Measurements from ENCODE around the gene KLHL22.

The KLHL22 gene

GRCh38 chr22:20442485-20443284, 52.9 kb downstream of the KLHL22 start:
- DNase-seq, result no peak

GRCh38 chr22:20441631-20442484, 53.7 kb downstream of the KLHL22 start:
- DNase-seq, result no peak

GRCh38 chr22:20440637-20441591, 54.7 kb downstream of the KLHL22 start:
- peak in 1 of 2 experiments; percentile 39 for DNase-seq

- no peak for DNase-seq
Observed at GRCh38 chr22:20439928-20440575, 55.5 kb downstream of the KLHL22 start.

- no peak for DNase-seq
Observed at GRCh38 chr22:20439556-20439927, 56.1 kb downstream of the KLHL22 start.

- DNase-seq, result no peak
Observed at GRCh38 chr22:20438678-20439492, 56.7 kb downstream of the KLHL22 start.

GRCh38 chr22:20438427-20438677, 57.2 kb downstream of the KLHL22 start:
- no peak for DNase-seq

GRCh38 chr22:20437613-20438426, 57.8 kb downstream of the KLHL22 start, which contains the start of gene SCARF2:
Gene SCARF2, minus strand, starts transcription at chr22:20437825. Its CDS starts 71 bp downstream, at chr22:20437754.
- DNase-seq, result no peak

- no peak for DNase-seq
Observed at GRCh38 chr22:20436768-20437612, 58.6 kb downstream of the KLHL22 start.

GRCh38 chr22:20436307-20436767, 59.3 kb downstream of the KLHL22 start:
- DNase-seq, result no peak

GRCh38 chr22:20435436-20436306, 59.9 kb downstream of the KLHL22 start:
- DNase-seq, result no peak

GRCh38 chr22:20434773-20435172, 60.8 kb downstream of the KLHL22 start:
- no peak for DNase-seq

GRCh38 chr22:20434264-20434751, 61.3 kb downstream of the KLHL22 start:
- no peak for DNase-seq

- no peak for DNase-seq
Observed at GRCh38 chr22:20433686-20434241, 61.8 kb downstream of the KLHL22 start.

GRCh38 chr22:20433191-20433590, 62.4 kb downstream of the KLHL22 start:
- DNase-seq, result no peak

GRCh38 chr22:20432244-20432686, 63.3 kb downstream of the KLHL22 start:
- no peak for DNase-seq

- no peak for DNase-seq
Observed at GRCh38 chr22:20431511-20432192, 63.9 kb downstream of the KLHL22 start.
